ENCODE results near the gene OSBPL2. TPM values are rescaled to one million over a fixed set of nuclear protein-coding genes. Genes with fewer than 3 reads are reported as not detected.

The OSBPL2 gene
- total RNA-seq, 4 donors from 2014 or later = 46.9 to 60.8 (median 50.8) TPM

- H3K27ac ChIP-seq = no peak overlapping the region
Observed at GRCh38 chr20:62307226-62308101, 69.1 kb downstream of the OSBPL2 start.

GRCh38 chr20:62308102-62308822, 69.9 kb downstream of the OSBPL2 start:
- Histone ChIP-seq H3K9me3 (no peaks in the 10 kb centered on the region), H3K27ac (no peak overlapping the region), H3K36me3 (peaks cover 74% of the 10 kb centered on the region in 2 donors), H3K4me3 (replicated peaks in 1 of 3) (no peak overlapping the region), H3K27me3 (no peaks in the 10 kb centered on the region), H3K4me1 (peaks cover 19 to 23% of the 10 kb centered on the region in 2 donors)
- 92 to 96% methylated on average over 15 to 28 of the region's 29 CpGs for WGBS, 2 donors
- intact Hi-C loops (cut with DNase I) = loop anchor here (10.0 kb wide), 1 partner anchor 187 kb away; no protein-coding TSS in a partner anchor
- no peak for TF ChIP-seq POLR2A (IDR thresholded peaks at IDR 0.05)
- TF ChIP-seq CTCF (IDR thresholded peaks at IDR 0.05) = no peak
- no peak for DNase-seq

More at GRCh38 chr20:62307226-62308101, 69.1 kb downstream of the OSBPL2 start:
- H3K36me3 ChIP-seq = peaks cover 66% of the 10 kb centered on the region in 2 donors
- H3K9me3 ChIP-seq = no peaks in the 10 kb centered on the region
- no peaks in the 10 kb centered on the region for H3K27me3 ChIP-seq
- 82 to 91% methylated on average over 17 to 29 of the region's 42 CpGs for WGBS, 2 donors
- peaks cover 19 to 23% of the 10 kb centered on the region in 2 donors for H3K4me1 ChIP-seq
- intact Hi-C loops (cut with DNase I) = loop anchor here (10.0 kb wide), 1 partner anchor 187 kb away; no protein-coding TSS in a partner anchor
- H3K4me3 ChIP-seq (replicated peaks in 1 of 3) = no peak overlapping the region
- DNase-seq = no peak
- TF ChIP-seq POLR2A (IDR thresholded peaks at IDR 0.05) (no peak), CTCF (IDR thresholded peaks at IDR 0.05) (no peak)

GRCh38 chr20:62309198-62309944, 71.0 kb downstream of the OSBPL2 start:
- WGBS, 2 donors = 94% methylated on average over 9 to 13 of the region's 26 CpGs
- DNase-seq = no peak
- intact Hi-C loops (cut with DNase I) = loop anchor here (10.0 kb wide), 1 partner anchor 185 kb away; no protein-coding TSS in a partner anchor
- Histone ChIP-seq H3K4me1 (peaks cover 11 to 14% of the 10 kb centered on the region in 2 donors), H3K36me3 (peaks cover 80 to 81% of the 10 kb centered on the region in 2 donors), H3K27me3 (no peaks in the 10 kb centered on the region), H3K9me3 (no peaks in the 10 kb centered on the region), H3K4me3 (replicated peaks in 1 of 3) (no peak overlapping the region), H3K27ac (no peak overlapping the region)
- TF ChIP-seq POLR2A (IDR thresholded peaks at IDR 0.05) (no peak), CTCF (IDR thresholded peaks at IDR 0.05) (no peak)

GRCh38 chr20:62309947-62310756, 71.8 kb downstream of the OSBPL2 start:
- Histone ChIP-seq H3K36me3 (peaks cover 86 to 89% of the 10 kb centered on the region in 2 donors), H3K27me3 (no peaks in the 10 kb centered on the region), H3K4me1 (peaks cover 3 to 6% of the 10 kb centered on the region in 2 donors), H3K27ac (no peak overlapping the region), H3K4me3 (replicated peaks in 1 of 3) (no peak overlapping the region), H3K9me3 (no peaks in the 10 kb centered on the region)
- intact Hi-C loops (cut with DNase I) = loop anchor here (10.0 kb wide), 1 partner anchor 185 kb away; no protein-coding TSS in a partner anchor
- no peak for TF ChIP-seq CTCF (IDR thresholded peaks at IDR 0.05)
- no peak for TF ChIP-seq POLR2A (IDR thresholded peaks at IDR 0.05)
- 89 to 92% methylated on average over 16 to 22 of the region's 29 CpGs for WGBS, 2 donors
- no peak for DNase-seq
